ENCODE data around the gene GLRB.
"Not testable (repeated sequence)": the region's sequence is repeated elsewhere in the genome, so short reads cannot be mapped to it uniquely, and the experiment has no call there.

Gene GLRB

GRCh38 chr4:157141976-157142375, 66.0 kb downstream of the GLRB start:
- no peak for DNase-seq

- DNase-seq, result no peak
Observed at GRCh38 chr4:157143369-157143768, 67.4 kb downstream of the GLRB start.

GRCh38 chr4:157151711-157152110, 75.8 kb downstream of the GLRB start:
- no peak for DNase-seq

GRCh38 chr4:157165935-157166610, 90.1 kb downstream of the GLRB start:
- DNase-seq, result no peak

DNA sequence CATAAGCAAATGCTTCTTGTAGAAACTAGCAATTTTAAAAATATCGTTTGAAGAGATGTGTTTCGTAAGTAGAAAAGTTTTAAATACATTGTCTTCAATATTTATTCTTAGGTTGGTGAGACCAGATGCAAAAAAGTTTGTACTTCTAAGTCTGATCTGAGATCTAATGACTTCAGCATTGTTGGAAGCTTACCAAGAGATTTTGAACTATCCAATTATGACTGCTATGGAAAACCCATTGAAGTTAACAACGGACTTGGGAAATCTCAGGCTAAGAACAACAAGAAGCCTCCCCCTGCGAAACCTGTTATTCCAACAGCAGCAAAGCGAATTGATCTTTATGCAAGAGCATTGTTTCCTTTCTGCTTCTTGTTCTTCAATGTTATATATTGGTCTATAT, 94.4 kb downstream of the GLRB start:
- no peak for DNase-seq

- peak; percentile 5 for DNase-seq
Observed at GRCh38 chr4:157172011-157172410, 96.1 kb downstream of the GLRB start.

DNA sequence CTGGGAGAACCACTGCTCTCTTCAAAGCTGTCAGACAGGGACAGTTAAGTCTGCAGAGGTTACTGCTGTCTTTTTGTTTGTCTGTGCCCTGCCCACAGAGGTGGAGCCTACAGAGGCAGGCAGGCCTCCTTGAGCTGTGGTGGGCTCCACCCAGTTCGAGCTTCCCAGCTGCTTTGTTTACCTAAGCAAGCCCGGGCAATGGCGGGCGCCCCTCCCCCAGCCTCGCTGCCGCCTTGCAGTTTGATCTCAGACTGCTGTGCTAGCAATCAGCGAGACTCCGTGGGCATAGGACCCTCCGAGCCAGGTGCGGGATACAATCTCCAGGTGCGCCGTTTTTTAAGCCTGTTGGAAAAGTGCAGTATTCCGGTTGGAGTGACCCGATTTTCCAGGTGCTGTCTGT, 104.3 kb downstream of the GLRB start:
- not testable (repeated sequence) for DNase-seq

DNA sequence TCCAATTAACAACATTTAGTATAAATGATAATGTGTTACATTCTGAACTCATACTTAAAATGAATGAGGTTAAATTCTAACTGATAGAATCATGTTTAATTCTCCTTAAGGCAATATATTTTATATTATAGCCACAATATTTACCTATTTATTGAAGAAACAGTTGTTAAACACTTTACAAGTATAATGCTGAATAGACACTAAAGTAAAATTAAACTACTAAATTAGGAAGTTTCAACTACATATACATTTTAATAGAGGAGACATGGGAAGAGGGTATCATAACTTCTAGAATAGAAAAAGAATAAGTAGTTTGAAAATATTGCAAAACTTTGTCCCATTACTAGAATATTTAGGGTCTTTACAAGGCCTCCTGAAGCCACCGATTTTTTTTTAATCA, 108.3 kb downstream of the GLRB start:
- no peak for DNase-seq

GRCh38 chr4:157185363-157185762, 109.4 kb downstream of the GLRB start:
- DNase-seq, result no peak

DNA sequence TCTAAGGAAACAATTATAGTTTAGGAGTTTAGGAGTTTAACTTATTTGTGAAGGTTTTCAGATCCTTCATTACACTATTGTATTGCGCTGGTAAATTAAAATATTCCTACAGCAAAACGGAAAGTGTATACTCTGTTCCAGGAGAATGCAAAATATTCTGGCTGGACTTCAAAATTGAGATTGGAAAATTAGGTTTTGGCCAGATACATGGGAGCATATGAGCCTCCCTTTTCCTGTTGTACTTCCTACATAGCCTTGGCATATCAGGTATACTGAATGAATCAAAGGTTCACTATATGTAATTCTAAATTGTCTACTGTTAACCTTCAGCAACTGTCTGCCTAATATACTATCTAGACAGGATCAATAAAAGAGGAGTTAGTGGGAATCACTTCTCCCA, 119.4 kb downstream of the GLRB start:
- DNase-seq, result no peak

DNA sequence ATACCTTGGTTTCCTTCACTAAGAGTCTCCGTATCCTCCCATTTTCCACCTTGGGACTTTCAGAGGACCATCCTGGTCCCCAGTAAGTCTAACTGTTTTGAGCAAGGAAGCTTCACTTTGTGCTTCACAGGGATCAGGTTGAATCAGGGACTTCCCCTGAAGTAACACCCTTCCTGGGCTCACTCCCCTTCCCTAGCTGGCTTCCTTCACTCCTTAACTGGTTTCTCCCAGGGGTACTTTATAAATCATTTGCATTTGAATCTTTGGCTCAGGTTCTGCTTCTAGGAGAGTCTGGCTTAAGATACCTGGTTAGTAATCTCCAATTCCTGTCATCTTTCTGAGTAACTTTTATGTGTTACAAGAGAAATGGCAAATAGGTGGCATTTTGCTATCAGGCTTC, 120.1 kb downstream of the GLRB start:
- no peak for DNase-seq

DNA sequence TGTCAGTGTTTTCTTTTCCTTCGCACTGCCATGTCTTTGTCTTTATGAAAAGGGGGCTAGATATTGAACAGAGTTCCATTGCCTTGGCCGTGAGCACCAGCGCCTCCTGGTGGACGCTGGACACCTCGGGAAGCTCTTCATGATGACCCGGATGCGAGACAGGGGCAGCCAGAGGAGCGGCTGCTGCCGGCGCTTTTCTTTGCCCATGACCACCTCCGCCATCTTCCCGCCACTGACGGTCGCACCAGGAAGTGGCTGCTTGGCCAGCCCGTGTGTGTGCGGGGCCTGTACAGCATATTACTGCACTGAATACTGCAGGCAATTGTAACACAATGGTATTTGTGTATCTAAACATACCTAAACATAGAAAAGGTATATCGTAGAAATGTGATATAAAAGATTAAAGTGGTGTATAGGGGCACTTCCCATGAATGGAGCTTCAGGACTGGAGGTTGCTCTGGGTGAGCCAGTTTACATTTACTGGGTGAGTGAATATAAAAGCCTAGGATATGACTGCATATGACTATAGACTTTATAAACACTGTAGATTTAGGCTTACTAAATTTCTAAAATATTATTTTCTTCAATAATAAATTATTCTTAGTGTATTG, 128.8 kb downstream of the GLRB start:
- no peak for DNase-seq

- no peak for DNase-seq
Observed at GRCh38 chr4:157217708-157218107, 141.8 kb downstream of the GLRB start.

DNA sequence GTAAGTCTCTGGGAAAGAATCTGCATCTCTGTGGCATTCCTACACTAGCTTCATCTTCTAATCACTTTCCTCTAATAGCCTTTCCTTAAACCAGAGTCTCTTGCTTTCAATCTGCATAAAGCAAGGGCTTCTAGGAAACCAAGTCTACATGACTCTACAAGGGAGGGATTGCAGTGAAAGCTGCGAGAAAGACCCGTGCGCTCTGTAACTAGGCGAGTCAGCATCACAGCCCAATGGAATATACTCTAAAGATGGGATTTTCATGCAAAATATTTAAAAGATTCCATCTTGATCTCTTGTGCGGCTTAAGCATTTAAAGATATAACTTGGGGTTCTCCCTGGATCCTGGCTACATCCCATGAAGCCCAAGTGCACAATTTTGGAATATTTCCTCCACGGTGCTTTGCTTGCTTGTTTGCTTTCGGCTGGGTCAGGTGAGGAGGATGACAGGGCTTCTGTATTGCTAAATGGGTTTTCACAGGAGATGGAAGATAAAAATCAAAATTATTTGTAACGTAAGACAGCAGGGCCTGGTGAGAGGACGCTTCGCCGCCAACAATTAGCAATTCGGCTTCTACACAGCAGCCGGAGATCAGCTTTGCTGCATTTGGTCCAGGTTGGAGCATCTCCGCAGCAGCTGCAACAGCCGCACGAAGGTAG, 143.9 kb downstream of the GLRB start:
- no peak for DNase-seq

GRCh38 chr4:157220371-157220881, 144.5 kb downstream of the GLRB start, which contains the start of gene GRIA2:
Gene GRIA2, plus strand, starts transcription at chr4:157220728. Its CDS starts 315 bp downstream, at chr4:157221043.
- DNase-seq, result peak; percentile 46

- DNase-seq, result no peak
Observed at GRCh38 chr4:157221426-157221894, 145.5 kb downstream of the GLRB start.

Measured in NCI-H1694 treated with DMSO at 0.1 percent for 48 hours (cell line).